Chondrocyte (in vitro differentiated cells): Measurements from ENCODE around the gene PFDN4. TPM values are rescaled to one million over a fixed set of nuclear protein-coding genes. Genes with fewer than 3 reads are reported as not detected.

Source experiments
- DNase-seq: peaks from one replicate; pipeline ENCODE4 v3.0.0; 2021; ENCODE audit warnings: mixed read lengths, low spot score
- H3K27ac Mint-ChIP-seq: one replicate; pipeline ENCODE4 v1.8.0; 2021; ENCODE audit warnings: mild to moderate bottlenecking, moderate library complexity, mixed read lengths; ENCODE audit not compliant: unreplicated experiment
- H3K27me3 Mint-ChIP-seq: 2 replicates; pipeline ENCODE4 v1.8.0; 2021; ENCODE audit warnings: low read depth, mixed read lengths
- H3K36me3 Mint-ChIP-seq: 2 replicates; pipeline ENCODE4 v1.8.0; 2021; ENCODE audit warnings: low read depth, mixed read lengths
- H3K4me1 Mint-ChIP-seq: 2 replicates; pipeline ENCODE4 v1.8.0; 2021; ENCODE audit warnings: low read depth, mild to moderate bottlenecking, mixed read lengths
- H3K4me3 Mint-ChIP-seq: one replicate; pipeline ENCODE4 v1.8.0; 2021; ENCODE audit warnings: mild to moderate bottlenecking, moderate library complexity, mixed read lengths; ENCODE audit not compliant: unreplicated experiment
- H3K9me3 Mint-ChIP-seq: 2 replicates; pipeline ENCODE4 v1.8.0; 2021; ENCODE audit warnings: low read depth, mixed read lengths
- total RNA-seq: library from RNA; stranded (reverse); gene quantifications from 3 replicates; pipeline ENCODE4 v1.2.1, GENCODE V29; 2021
- TF ChIP-seq, protein P1 (sequence below): fragments of 200-600 bp; sonication (generic); IDR thresholded peaks from 2 replicates; pipeline ENCODE4 v1.5.0; 2021; ENCODE audit warnings: antibody characterized with exemption, mild to moderate bottlenecking, moderate library complexity

Gene PFDN4
- total RNA-seq, 1 donor from 2014 or later: 18.6 TPM

DNA sequence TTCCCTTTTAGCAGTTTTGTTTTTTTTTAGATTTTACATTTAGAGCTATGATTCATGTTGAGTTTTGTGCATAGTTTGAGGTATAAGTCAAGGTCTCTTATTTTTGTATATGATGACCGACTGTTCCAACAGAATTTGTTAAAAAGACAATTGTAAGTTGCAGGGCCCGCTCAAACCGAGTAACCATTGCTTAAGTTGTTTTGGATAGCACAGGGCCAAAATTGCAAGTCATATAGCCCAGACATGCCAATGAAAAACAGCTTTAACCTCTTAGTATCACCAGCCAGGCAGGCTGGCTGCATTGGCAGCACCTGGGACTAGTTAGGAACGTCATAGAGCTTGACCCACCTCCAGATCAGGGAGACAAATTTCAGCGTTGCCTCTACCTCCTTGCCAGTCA is 47.3 kb downstream of the PFDN4 start:
- no peaks in the 10 kb centered on the region for H3K9me3 Mint-ChIP-seq
- H3K36me3 Mint-ChIP-seq: no peaks in the 10 kb centered on the region
- no peak overlapping the region for H3K4me3 Mint-ChIP-seq
- H3K4me1 Mint-ChIP-seq: peaks cover 38% of the 10 kb centered on the region
- TF ChIP-seq, protein P1, sequence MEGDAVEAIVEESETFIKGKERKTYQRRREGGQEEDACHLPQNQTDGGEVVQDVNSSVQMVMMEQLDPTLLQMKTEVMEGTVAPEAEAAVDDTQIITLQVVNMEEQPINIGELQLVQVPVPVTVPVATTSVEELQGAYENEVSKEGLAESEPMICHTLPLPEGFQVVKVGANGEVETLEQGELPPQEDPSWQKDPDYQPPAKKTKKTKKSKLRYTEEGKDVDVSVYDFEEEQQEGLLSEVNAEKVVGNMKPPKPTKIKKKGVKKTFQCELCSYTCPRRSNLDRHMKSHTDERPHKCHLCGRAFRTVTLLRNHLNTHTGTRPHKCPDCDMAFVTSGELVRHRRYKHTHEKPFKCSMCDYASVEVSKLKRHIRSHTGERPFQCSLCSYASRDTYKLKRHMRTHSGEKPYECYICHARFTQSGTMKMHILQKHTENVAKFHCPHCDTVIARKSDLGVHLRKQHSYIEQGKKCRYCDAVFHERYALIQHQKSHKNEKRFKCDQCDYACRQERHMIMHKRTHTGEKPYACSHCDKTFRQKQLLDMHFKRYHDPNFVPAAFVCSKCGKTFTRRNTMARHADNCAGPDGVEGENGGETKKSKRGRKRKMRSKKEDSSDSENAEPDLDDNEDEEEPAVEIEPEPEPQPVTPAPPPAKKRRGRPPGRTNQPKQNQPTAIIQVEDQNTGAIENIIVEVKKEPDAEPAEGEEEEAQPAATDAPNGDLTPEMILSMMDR: no peak
- DNase-seq: no peak
- peak overlapping the region; percentile 69 for H3K27ac Mint-ChIP-seq
- no peaks in the 10 kb centered on the region for H3K27me3 Mint-ChIP-seq

DNA sequence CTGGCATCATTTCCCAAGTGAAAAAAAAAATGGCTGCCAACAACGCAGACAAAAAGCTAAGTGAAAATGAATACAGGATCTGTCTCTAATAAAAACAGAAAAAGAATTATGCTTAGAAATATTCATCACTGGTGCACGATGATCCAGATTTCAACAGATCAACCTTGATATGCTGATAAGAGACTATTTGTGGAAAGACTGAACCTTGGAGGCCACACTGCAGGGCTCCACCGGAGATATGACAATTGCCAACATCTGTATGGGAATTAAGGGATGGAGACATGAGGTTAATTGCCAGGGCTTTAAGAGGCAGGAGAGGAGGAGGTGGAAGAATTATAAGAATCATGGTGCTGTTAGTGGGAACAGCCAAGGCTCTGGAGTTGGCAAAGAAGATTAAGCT is 48.3 kb downstream of the PFDN4 start:
- H3K9me3 Mint-ChIP-seq: no peaks in the 10 kb centered on the region
- no peak overlapping the region for H3K4me3 Mint-ChIP-seq
- no peaks in the 10 kb centered on the region for H3K36me3 Mint-ChIP-seq
- H3K27me3 Mint-ChIP-seq: no peaks in the 10 kb centered on the region
- TF ChIP-seq, protein P1: no peak
- H3K4me1 Mint-ChIP-seq: peaks cover 38% of the 10 kb centered on the region
- DNase-seq: no peak
- H3K27ac Mint-ChIP-seq: peak overlapping the region; percentile 87

DNA sequence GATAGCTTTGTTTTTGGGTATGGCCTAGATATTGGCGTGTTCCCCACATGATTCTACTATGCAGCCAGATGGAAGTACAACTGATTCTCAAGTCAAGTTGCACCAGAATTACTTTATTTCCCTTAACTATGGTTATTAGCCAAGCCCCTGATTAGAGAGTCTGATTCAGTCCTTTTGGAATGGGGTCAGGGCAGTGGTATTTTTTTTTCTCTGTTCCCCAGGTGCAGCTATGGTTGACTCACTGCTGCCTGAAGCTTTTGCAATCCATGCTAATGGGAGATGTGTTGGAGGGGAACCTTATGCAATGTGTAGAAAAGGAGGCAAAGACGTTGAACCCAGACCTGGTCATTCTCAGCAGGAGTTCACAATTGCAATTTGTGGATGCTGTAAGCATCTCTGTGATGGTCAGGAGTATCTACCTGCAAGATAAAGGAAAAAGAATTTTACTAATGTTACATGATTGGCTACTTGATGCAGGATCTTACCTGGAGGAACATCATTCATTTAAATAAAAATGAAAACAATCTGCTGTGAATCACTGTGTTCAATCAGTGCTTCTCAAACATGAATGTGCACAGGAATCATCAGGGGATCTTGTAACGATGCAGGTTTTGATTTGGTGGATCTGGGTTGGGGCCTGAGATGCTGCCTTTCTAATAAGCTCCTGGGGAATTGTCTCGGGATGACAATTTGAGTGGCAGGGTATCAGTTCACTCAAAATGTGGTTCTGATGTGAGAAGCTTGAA is 49.4 kb downstream of the PFDN4 start:
- Mint-ChIP-seq H3K4me1 (peaks cover 38% of the 10 kb centered on the region), H3K4me3 (no peak overlapping the region), H3K36me3 (no peaks in the 10 kb centered on the region), H3K27me3 (no peaks in the 10 kb centered on the region), H3K27ac (peak overlapping the region; percentile 14), H3K9me3 (no peaks in the 10 kb centered on the region)
- DNase-seq: no peak
- TF ChIP-seq, protein P1: no peak

- no peaks in the 10 kb centered on the region for H3K27me3 Mint-ChIP-seq
Measured at GRCh38 chr20:54260116-54260515, 52.2 kb downstream of the PFDN4 start.

DNA sequence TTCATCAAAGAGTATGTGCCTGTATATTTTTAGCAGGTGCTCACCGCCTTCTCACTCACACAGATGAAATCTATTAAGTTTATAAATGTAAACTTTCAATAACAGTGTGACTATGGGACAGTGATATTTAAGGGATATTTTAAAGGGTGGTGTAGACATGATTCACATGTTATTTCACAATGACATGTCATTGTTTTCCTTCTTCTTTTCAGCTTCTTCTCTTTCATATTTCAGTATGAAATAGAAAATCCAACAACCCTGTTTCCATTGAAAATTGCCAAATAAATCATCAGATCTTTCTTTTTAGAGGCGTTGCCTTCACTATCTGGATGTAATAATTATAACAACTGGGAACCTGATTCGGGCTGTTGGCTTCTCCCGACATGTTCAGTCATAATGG is 54.8 kb downstream of the PFDN4 start:
- DNase-seq: no peak
- TF ChIP-seq, protein P1: no peak
- Mint-ChIP-seq H3K27ac (no peak overlapping the region), H3K4me3 (no peak overlapping the region), H3K27me3 (no peaks in the 10 kb centered on the region), H3K36me3 (no peaks in the 10 kb centered on the region), H3K4me1 (peaks cover 17% of the 10 kb centered on the region), H3K9me3 (no peaks in the 10 kb centered on the region)

More at GRCh38 chr20:54260116-54260515, 52.2 kb downstream of the PFDN4 start:
- no peaks in the 10 kb centered on the region for H3K9me3 Mint-ChIP-seq
- peaks cover 30% of the 10 kb centered on the region for H3K4me1 Mint-ChIP-seq
- no peak for DNase-seq
- no peaks in the 10 kb centered on the region for H3K36me3 Mint-ChIP-seq
- TF ChIP-seq, protein P1: no peak
- H3K27ac Mint-ChIP-seq: no peak overlapping the region
- H3K4me3 Mint-ChIP-seq: no peak overlapping the region
